Tongue (tissue), 2 donors: ENCODE measurements around the gene RARB. TPM values are rescaled to one million over a fixed set of nuclear protein-coding genes. Genes with fewer than 3 reads are reported as not detected.

ENCODE experiments used
- DNase-seq: peaks from one replicate; pipeline ENCODE4 v3.0.0-alpha.2; 2015
- total RNA-seq: library from RNA; depleted of rRNA; stranded (reverse); fragments of >200 nt; gene quantifications from one replicate; pipeline ENCODE4 v1.2.3, GENCODE V29; 2014

Gene RARB
- total RNA-seq: 14.4 TPM

DNA sequence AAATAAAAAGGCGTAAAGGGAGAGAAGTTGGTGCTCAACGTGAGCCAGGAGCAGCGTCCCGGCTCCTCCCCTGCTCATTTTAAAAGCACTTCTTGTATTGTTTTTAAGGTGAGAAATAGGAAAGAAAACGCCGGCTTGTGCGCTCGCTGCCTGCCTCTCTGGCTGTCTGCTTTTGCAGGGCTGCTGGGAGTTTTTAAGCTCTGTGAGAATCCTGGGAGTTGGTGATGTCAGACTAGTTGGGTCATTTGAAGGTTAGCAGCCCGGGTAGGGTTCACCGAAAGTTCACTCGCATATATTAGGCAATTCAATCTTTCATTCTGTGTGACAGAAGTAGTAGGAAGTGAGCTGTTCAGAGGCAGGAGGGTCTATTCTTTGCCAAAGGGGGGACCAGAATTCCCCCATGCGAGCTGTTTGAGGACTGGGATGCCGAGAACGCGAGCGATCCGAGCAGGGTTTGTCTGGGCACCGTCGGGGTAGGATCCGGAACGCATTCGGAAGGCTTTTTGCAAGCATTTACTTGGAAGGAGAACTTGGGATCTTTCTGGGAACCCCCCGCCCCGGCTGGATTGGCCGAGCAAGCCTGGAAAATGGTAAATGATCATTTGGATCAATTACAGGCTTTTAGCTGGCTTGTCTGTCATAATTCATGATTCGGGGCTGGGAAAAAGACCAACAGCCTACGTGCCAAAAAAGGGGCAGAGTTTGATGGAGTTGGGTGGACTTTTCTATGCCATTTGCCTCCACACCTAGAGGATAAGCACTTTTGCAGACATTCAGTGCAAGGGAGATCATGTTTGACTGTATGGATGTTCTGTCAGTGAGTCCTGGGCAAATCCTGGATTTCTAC is at the start of gene RARB:
Gene RARB, plus strand, starts transcription at position 322 of the 847 bp plus-strand sequence. Its CDS starts 469 bp downstream, at position 791.
- DNase-seq: peak; percentile 95

DNA sequence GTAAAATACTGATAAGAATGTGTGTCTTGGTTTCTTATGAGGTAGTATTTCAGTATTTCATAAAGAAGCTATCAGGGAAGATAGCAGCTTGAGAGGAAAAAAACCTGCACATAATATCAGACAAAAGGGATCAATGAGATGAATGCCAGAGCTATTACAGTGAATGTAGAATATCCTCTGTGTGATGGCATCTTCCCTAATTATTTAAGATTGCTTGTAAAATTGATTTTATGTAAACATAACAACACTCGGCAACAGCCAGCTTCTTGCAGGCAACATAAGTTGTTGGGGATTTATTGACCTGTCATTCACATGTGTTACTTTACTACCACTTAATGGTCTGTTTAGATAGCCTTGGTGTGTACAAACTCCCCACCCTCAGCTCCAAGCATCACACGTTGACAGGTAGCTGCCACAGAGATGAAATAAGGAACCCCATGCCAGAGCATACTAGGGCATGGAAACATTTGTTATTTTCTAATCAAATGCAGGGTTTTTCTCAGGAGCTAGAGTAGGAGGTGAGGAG is 49.2 kb upstream of the RARB start:
- DNase-seq: no peak

DNA sequence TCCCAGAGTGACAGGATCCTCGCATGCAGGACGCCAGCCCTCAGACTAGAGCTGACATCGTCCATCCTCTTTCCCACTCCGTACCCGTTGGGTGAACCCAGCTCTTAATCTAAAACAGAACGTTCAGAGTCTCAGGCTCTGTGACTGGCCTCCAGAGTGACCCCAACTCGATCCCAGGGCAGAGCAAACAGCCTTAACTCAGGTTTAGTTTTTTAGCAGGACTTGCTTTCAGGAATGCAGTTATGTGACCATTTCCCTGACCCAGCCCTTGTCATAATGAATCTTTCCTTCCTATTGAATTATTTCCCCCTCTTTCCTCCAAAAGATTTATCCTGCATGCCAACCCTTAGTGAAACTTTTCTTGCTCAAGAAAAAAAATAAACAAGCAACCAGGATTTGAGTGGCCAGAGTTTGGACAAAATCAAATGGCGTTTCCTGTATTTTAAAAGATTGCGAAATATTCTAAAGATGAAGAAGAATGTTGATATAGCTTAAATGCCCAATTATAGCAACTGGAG is 47.8 kb upstream of the RARB start:
- no peak for DNase-seq

DNA sequence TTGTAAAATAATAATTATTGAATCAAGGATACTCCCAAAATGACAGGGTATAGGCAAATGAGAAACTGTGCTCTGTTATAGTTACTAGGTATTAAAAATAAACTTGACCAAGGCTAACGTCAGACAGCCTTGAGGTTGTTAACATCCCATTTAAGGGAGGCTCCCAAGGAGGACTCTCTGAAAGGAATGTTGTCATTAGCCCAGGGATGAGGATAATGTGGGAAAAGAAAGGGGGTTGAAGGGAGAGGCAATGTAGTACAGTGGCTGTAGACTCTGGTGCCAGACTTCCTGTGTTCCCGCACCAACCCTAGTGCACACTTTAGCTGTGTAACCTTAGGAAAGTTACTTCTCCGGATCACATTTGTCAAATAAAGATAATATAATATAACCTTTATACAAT is 47.0 kb upstream of the RARB start:
- DNase-seq: no peak

DNA sequence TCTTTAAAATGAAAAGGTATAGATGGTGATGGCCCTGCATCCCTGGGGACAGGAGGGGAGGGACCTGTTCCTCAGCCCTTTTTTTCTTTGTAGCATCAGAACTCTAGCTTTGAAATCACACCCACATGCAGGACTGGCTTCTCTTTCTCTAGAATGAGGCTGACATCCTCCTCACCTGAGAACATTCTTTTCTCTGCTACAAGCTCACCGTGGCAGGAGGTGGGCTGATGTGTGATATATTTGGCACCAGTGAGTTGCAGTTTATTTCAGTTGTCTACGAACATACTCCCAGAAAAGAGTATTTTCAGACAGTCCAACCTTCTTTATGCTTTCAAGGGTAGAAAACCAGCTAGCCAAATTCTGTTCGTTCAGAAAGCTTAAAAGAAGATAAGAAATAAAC is 43.6 kb upstream of the RARB start:
- no peak for DNase-seq

DNA sequence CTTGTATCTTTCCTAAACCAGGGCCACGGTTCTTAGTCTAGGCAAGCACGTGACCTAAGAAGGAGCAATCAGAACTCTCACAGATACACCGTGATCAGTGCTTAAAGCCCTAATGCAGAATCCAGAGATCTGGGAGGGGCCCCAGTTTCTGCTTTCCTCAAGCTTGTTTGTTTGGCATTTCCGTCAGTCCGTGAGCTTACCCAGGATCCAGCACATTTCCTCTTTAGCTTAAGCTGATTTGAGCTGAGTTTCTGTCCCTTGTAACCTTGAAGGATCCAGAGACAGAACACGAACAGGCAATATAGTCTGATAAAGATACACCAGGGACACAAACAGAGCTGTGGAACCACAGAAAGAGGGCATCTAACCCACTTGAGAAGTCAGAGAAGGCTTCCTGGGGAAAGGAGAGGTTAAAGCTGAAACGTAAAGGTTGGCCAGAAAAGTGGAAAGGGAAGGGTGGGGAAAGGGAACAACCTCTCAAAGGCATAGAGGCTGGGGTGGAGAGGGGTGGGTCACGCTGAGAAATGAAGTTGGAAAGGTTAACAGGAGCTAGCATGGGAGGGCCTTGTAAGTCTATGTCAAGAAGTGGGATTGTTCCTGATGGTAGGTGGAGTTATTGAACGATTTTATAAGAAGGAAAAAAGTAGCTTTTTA is 42.1 kb upstream of the RARB start:
- DNase-seq: peak; percentile 13

DNA sequence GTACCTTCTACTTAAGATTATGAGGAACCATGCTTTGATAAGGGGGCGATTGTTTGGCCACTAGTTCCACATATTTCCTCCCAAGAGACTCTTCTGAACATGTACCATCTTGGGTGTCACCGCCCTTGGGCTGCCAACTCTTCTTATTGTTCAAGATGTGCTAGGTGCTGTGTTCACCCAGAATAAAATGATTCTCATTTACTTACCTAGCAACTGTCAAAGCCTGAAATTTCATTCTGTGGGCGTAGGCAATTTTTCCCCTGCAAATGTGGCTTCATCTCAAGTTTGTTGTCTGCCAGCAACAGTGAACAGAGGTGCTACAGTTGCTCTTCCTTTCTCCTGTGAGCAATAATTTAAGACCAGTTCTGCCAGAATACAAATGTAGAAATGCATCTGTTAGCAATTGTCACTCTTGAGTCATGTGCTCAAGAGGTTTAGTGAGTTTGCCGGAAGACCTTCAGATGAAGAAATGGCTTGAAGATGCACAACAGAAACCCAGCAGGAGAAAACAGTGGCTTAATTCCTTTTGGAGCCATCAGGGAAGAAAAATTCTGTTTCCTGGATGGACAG is 41.3 kb upstream of the RARB start:
- DNase-seq: peak; percentile 31

DNA sequence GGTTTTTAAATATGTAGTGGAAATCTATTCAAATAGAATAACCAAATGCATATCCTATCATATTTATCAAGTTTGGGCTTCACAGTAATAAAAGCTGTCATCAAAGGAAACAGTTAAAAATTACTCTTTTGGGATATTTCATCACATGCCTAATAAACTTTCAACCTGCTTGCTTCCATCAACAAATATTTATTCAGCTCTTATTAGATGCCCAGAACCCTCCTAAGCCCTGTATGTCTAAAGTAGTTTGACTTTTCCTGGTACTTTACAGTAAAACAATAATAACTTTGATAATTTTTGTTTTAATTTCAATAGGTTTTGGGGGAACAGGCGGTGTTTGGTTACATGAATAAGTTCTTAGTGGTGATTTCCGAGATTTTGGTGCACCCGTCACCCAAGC is 37.5 kb upstream of the RARB start:
- DNase-seq: no peak

DNA sequence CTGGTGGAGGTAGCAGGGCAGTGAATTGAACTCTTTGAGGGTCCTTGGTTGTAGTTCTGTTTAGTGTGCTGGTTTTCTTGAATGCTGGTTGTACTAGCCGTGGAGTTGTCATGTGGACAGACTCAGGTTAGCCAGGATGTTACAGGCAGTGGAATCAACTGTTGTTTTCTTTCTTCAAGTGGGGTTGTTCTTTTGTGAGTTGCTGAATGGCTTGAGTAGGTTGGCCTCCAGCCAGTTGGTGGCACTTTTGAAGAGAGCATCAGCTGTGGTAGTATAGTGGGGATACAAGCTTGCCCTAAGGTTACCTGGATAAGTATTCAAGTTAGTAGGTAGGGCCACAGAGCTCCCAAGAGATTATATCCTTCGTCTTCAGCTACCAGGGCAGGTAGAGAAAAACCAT is 31.8 kb upstream of the RARB start:
- DNase-seq: no peak

DNA sequence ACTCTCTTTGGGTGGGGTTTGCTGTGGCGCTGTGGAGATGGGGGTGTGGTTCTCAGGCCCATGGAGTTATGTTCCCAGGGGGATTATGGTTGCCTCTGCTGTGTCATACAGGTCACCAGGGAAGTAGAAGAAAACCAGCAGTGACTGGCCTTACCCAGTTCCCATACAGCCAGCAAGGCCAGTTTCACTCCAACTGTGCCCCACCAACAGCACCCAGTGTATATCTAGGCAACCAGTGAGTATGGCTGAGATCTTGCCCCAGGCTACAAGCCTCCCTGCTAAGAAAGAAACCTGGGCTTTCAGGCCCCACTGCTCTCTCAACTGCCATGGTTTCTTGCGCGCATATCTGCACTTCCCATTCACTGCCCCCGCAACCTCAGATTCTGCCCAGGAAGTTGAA is 31.4 kb upstream of the RARB start:
- no peak for DNase-seq

DNA sequence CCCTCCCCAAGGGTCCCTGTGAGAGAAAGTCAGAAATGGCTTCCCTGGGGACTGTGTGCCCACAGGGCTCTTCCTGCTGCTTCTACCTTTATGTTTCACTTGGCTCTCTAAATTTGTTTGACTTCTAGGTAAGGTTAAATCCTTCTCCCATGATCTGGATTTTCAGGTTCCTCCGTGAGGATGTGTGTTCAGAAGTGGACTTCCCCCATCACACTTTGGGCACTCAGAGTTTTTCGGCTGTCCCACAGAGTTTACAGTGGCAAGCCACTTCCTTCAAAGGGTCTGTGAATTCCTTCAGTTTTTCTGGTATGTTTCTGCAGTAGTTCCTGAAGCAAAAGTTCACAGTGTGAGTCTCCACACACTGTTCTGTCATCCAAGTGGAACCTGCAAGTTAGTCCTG is 30.9 kb upstream of the RARB start:
- DNase-seq: no peak

DNA sequence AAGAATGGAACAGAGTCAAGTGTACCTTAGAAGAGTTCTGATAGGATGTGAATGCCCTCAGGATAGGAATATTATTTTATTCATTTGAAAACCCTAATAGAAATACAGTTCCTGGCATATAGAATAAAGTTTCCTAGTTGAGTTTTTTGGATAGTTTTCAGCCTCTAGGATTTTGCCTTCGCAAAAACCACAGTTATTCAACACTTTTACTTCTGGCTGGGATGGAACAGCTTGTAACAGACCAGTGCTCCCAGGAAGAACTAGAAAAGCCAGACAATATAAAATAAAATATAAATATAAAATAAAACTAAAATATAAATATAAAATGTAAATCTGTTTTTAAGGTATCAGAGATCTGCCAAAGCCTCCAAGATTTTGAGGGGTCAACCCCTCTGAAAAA is 27.5 kb upstream of the RARB start:
- no peak for DNase-seq

DNA sequence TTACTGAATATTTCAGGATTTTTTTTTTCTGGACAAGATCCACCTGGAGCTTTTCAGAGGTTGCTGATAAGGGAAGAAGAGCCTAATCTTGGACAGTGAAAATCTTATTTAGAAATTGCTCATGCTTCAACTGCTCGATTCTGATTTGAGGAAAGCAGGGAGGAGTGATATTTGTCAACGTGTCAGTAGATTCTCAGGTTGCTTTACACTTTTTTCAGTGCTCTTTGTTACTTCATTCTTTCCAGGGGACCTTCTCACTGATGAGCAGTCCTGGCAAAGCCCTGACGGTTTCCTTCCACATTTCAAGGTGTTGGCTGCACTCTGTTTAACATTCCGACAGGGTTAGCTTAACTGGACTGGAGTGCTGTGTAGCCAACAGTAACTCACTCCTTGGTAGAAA is 24.1 kb upstream of the RARB start:
- peak; percentile 15 for DNase-seq

DNA sequence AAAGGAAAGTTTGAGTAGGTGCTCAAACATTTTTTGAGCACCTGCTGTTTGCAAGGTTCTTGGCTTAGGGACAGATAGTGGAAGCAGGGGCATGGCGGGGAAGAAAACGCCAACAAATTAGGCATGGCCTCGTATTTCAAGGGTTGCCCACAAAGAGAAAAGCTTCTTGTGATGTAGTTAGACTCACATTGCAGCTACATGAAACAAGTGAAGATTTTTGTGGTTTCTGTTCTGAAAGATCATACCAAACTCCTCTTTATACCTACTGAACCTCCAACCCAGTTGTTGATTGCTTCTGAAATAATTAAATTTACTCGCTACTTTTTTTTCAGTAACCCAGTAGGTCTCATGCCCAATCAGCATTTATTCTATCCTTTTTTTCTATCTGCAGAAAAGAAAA is 23.5 kb upstream of the RARB start:
- no peak for DNase-seq

DNA sequence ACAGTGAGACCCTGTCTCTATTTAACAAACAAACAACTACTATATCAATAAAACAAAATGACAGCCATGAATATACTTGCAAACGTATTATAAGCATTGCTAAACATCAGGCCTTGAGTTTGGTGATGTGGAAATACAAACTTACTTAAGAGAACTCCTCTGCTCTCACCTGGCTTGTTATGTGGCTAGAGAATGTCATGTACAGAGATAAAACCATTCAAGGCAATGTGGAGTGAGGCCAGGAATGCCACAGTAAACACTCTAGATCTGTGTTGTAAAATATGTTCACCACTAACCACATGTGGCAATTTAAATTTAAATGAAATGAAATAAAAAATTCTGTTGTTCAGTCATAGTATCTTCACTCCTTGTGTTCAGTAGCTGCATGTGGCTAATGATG is 22.7 kb upstream of the RARB start:
- DNase-seq: no peak

DNA sequence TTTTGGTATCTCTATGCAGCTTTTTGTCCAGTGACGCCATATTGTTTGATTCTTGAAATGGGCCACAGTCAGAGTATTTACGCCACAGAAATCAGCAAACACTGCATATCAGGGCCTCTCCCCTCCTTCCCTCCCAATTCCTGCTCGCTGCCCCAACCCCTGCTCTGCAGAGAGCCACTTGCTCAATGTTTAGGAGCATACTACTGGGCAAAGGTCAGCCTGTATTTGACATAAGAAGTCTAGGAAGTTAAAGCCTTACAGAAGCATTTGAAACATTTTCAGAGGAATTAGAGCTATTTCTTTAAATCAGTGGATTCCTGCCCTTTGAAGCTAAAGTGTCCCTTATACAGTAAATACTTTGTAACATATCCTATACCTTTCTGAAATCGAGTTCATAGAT is 17.4 kb upstream of the RARB start:
- DNase-seq: no peak

DNA sequence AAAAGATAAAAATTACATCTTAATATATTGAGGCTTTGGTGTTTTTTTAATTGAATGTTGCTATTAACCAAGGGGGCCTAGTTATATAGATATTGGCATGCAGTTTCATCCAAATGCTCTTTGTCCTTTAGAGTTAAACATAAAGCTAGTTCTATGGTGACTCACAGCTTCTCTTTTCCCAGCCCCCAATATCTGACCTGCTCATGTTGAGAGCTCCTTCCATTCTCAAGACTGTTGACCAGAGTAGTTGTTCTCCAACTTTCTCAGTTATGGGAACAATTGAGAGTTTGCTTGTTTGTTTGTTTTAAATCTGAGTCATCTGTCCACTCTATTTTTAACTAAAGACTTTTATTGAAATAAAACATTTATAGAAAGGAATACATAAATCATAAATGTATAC is 15.8 kb upstream of the RARB start:
- DNase-seq: no peak

DNA sequence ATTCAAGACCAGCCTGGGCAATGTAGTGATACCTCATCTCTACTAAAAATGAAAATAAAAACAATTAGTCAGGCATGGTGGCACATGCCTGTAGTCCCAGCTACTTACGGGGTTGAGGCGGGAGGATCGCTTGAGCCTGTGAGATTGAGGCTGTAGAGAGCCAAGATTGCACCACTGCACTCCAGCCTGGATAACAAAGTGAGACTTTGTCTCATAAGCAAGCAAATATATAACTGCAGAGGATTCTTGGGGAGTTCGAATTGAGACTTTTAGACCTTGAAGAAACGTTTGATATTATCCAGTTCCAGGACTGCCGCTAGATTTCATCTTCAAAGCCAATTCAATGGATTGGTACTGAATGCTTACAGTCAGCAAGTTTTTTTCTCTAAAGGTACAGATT is 11.9 kb upstream of the RARB start:
- DNase-seq: no peak

DNA sequence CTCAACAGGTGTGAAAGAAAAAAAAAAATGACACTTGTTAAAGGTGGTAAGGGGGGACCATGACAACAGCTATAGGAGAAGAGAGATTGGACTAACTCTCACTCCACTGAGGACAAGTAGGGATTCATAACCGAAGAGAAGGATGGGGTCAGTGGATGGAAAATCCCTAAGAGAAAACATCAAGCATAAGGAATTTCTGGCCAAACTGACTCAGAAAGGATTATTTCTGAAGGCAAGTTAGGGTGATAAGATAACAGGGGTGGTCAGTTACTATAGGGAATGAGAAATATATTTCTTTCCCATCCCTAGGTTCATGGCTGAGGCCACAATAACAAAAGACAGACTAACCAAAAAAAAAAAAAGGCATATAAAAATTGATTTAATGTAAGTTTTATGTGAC is 9.5 kb upstream of the RARB start:
- DNase-seq: no peak

DNA sequence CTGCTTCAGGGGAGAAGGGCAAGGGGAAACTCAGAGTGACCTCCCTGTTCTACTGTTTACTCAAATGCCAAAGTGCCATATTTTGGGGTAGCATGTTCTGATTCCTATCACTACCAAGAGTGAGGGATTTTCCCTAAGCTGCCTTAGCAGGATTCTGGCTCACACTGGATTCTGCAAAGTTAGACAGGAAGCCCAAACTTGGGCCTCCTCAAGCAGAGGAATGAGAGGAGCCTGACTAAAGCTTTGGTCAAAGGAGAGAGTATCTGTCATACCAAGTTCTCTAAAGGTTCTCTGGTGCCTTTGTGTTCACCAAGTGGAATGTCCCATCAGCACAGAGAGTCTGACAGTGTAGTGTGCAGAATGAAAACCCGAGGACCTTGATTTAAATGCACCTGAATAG is 8.8 kb upstream of the RARB start:
- no peak for DNase-seq

DNA sequence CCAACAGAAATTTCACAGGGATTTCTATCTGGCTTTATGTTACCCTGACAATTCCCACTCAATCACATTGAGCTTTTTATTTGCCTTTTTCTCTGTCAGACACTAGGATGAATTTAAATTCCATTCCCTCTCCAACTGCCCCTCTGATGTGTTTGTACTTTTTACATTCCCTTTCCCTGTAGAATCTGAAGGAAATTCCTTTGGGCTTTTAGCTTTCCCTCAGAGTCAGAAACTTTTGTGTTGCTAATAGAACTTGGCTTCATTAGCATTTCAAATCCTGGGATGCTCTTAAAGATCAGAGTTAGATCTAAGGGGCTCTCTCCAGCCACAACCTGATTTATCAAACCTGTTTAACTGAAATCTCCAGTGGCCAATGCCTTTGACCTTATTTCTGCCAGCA is 7.9 kb upstream of the RARB start:
- no peak for DNase-seq

DNA sequence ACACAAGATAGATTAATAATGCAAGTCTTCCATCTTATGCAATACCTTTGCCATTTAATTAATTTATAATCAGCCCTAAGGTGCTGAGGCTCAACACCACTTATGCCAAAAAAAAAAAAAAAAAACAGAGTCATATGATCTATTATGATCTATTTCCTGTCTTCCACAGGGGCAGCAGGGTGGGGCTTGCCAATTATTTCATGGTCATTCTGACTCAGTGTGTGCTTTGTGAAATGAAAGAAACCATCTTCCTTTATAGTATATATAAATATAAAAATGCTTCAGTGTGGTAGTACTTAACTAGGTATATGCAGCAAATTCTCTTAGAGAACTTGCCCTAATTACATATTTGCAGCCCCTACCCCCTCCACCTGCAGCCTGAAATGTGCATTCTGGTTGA is 7.2 kb upstream of the RARB start:
- no peak for DNase-seq

DNA sequence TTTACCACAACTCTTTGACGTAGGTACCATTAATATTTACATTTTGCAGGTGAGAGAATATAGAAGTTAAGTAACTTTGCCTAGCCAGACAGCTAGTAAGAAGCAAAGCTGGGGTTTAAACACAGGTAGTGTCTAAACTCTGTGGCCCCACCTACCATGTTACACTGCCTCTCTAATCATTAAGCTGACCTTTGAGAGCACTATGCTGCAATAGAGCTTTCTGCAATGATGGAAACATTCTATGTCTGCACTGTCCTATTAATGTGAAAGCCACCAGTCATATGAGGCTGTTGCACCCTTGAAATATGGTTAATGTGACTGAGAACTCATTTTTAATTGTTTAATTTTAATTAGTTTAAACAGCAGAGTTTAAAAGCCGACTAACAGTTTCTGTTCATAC is 6.3 kb upstream of the RARB start:
- DNase-seq: no peak
